ENCODE data around the gene GPR153. TPM values are rescaled to one million over a fixed set of nuclear protein-coding genes. Genes with fewer than 3 reads are reported as not detected.

GPR153 gene
- total and polyA plus RNA-seq, 9 donors, result 9.8 to 22.1 (median 17.0) TPM

DNA sequence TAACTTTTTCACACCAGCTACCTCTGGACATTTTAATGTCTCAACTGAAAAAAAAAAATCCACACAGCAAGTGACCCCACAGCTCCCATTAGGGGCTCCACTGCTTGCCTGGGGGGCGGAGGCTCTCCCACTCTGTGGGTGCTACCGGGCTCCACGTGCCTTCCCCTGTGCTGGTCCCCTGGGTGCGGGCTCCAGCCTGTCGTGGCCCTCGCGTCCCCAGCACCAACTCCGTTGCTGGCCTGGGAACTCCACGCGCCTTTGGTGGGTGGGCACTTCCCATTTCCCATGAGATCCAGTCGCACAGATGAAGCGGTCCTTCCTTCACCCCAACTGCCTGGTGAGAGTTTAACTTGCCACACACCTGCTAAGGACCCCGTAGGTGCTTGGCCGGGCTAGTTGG, 27.1 kb upstream of the GPR153 start:
- WGBS (ENCODE audit: insufficient coverage), result 91% methylated on average over 10 of the region's 14 CpGs
- Histone ChIP-seq H3K4me1 (ENCODE audit: control insufficient read depth, insufficient read depth, low read length) (peaks cover 40% of the 10 kb centered on the region), H3K36me3 (ENCODE audit: control insufficient read depth, insufficient read depth, low read length) (no peaks in the 10 kb centered on the region), H3K4me3 (ENCODE audit: low read length) (no peak overlapping the region), H3K27me3 (ENCODE audit: control insufficient read depth, insufficient read depth, low read length) (no peaks in the 10 kb centered on the region), H3K27ac (ENCODE audit: low read length) (peak overlapping the region; percentile 35), H3K9me3 (replicated peaks; ENCODE audit: control insufficient read depth, low read depth, low read length) (no peaks in the 10 kb centered on the region)
- no peak for DNase-seq

GRCh38 chr1:6287431-6287886, 26.6 kb upstream of the GPR153 start:
- DNase-seq, result peak; percentile 85
- WGBS (ENCODE audit: insufficient coverage), result 48% methylated on average over 4 of the region's 10 CpGs
- Histone ChIP-seq H3K9me3 (replicated peaks; ENCODE audit: control insufficient read depth, low read depth, low read length) (no peaks in the 10 kb centered on the region), H3K4me3 (ENCODE audit: low read length) (no peak overlapping the region), H3K27ac (ENCODE audit: low read length) (peak overlapping the region; percentile 38), H3K27me3 (ENCODE audit: control insufficient read depth, insufficient read depth, low read length) (no peaks in the 10 kb centered on the region), H3K4me1 (ENCODE audit: control insufficient read depth, insufficient read depth, low read length) (peaks cover 39% of the 10 kb centered on the region), H3K36me3 (ENCODE audit: control insufficient read depth, insufficient read depth, low read length) (no peaks in the 10 kb centered on the region)

GRCh38 chr1:6287029-6287428, 26.1 kb upstream of the GPR153 start:
- H3K9me3 ChIP-seq (replicated peaks; ENCODE audit: control insufficient read depth, low read depth, low read length), result no peaks in the 10 kb centered on the region
- H3K4me1 ChIP-seq (ENCODE audit: control insufficient read depth, insufficient read depth, low read length), result peaks cover 39% of the 10 kb centered on the region
- H3K27ac ChIP-seq (ENCODE audit: low read length), result no peak overlapping the region
- 82% methylated on average over 12 of the region's 13 CpGs for WGBS (ENCODE audit: insufficient coverage)
- H3K36me3 ChIP-seq (ENCODE audit: control insufficient read depth, insufficient read depth, low read length), result no peaks in the 10 kb centered on the region
- no peak for DNase-seq
- no peaks in the 10 kb centered on the region for H3K27me3 ChIP-seq (ENCODE audit: control insufficient read depth, insufficient read depth, low read length)
- H3K4me3 ChIP-seq (ENCODE audit: low read length), result no peak overlapping the region

DNA sequence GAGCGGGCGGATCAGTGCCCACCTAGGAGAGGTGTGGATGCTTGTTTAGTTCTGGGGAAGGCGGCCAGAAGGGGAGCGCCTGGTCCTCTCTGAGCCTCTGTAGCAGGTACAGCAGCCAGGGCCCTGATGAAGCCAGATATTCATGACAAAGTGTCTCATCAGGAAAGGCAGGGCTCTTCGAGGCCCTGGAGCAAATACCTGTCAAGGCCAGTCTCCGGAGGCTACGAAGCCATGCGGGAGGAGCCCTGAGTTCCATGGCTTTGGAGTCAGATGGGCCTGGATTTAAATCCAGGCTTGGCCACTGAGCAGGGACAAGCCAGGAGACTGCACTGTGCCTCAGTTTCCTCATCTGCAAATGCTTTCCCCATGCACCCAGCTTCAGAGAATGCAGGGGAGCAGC, 25.4 kb upstream of the GPR153 start:
- H3K27me3 ChIP-seq (ENCODE audit: control insufficient read depth, insufficient read depth, low read length), result no peaks in the 10 kb centered on the region
- no peaks in the 10 kb centered on the region for H3K36me3 ChIP-seq (ENCODE audit: control insufficient read depth, insufficient read depth, low read length)
- no peaks in the 10 kb centered on the region for H3K9me3 ChIP-seq (replicated peaks; ENCODE audit: control insufficient read depth, low read depth, low read length)
- H3K4me1 ChIP-seq (ENCODE audit: control insufficient read depth, insufficient read depth, low read length), result peaks cover 39% of the 10 kb centered on the region
- WGBS (ENCODE audit: insufficient coverage), result 96% methylated on average over 7 of the region's 8 CpGs
- no peak overlapping the region for H3K27ac ChIP-seq (ENCODE audit: low read length)
- DNase-seq, result no peak
- no peak overlapping the region for H3K4me3 ChIP-seq (ENCODE audit: low read length)

DNA sequence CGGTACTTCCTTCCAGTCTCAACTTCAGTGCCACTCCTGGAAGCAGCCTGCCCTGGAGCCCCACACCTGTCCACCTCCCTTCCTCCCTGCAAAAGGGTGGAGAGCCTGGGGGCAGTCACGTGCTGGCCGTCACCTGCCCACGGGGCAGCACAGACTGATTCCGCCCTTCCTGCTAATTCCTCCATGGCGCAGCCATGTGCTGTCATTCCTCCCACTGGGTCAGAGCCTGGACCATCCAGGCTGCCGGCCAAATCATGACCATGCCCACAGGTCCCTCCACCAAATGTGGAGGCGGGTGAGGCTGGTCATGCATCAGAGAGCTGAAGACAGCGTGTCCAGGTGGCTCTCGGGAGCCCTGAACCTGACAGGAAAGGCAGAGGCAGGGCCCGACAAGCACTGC, 24.4 kb upstream of the GPR153 start:
- Histone ChIP-seq H3K27ac (ENCODE audit: low read length) (no peak overlapping the region), H3K4me1 (ENCODE audit: control insufficient read depth, insufficient read depth, low read length) (peaks cover 32% of the 10 kb centered on the region), H3K27me3 (ENCODE audit: control insufficient read depth, insufficient read depth, low read length) (no peaks in the 10 kb centered on the region), H3K36me3 (ENCODE audit: control insufficient read depth, insufficient read depth, low read length) (no peaks in the 10 kb centered on the region), H3K4me3 (ENCODE audit: low read length) (no peak overlapping the region), H3K9me3 (replicated peaks; ENCODE audit: control insufficient read depth, low read depth, low read length) (no peaks in the 10 kb centered on the region)
- no peak for DNase-seq
- 84% methylated on average over 11 of the region's 11 CpGs for WGBS (ENCODE audit: insufficient coverage)

- Histone ChIP-seq H3K27ac (ENCODE audit: low read length) (no peak overlapping the region), H3K4me1 (ENCODE audit: control insufficient read depth, insufficient read depth, low read length) (peaks cover 32% of the 10 kb centered on the region), H3K9me3 (replicated peaks; ENCODE audit: control insufficient read depth, low read depth, low read length) (no peaks in the 10 kb centered on the region), H3K27me3 (ENCODE audit: control insufficient read depth, insufficient read depth, low read length) (no peaks in the 10 kb centered on the region), H3K36me3 (ENCODE audit: control insufficient read depth, insufficient read depth, low read length) (no peaks in the 10 kb centered on the region), H3K4me3 (ENCODE audit: low read length) (no peak overlapping the region)
- DNase-seq, result no peak
- WGBS (ENCODE audit: insufficient coverage), result 93% methylated on average over 10 of the region's 17 CpGs
Observed at GRCh38 chr1:6282577-6283270, 21.8 kb upstream of the GPR153 start.

- peaks cover 36% of the 10 kb centered on the region for H3K4me1 ChIP-seq (ENCODE audit: control insufficient read depth, insufficient read depth, low read length)
- H3K4me3 ChIP-seq (ENCODE audit: low read length), result no peak overlapping the region
- DNase-seq, result peak; percentile 15
- 82% methylated on average over 16 of the region's 19 CpGs for whole genome bisulfite sequencing (ENCODE audit: insufficient coverage)
- no peak overlapping the region for H3K27ac ChIP-seq (ENCODE audit: low read length)
- H3K27me3 ChIP-seq (ENCODE audit: control insufficient read depth, insufficient read depth, low read length), result no peaks in the 10 kb centered on the region
- no peaks in the 10 kb centered on the region for H3K36me3 ChIP-seq (ENCODE audit: control insufficient read depth, insufficient read depth, low read length)
- no peaks in the 10 kb centered on the region for H3K9me3 ChIP-seq (replicated peaks; ENCODE audit: control insufficient read depth, low read depth, low read length)
Observed at GRCh38 chr1:6281511-6282402, 20.9 kb upstream of the GPR153 start.

- peaks cover 45% of the 10 kb centered on the region for H3K4me1 ChIP-seq (ENCODE audit: control insufficient read depth, insufficient read depth, low read length)
Observed at GRCh38 chr1:6280761-6281451, 20.0 kb upstream of the GPR153 start.

GRCh38 chr1:6279613-6280383, 18.9 kb upstream of the GPR153 start:
- Histone ChIP-seq H3K9me3 (replicated peaks; ENCODE audit: control insufficient read depth, low read depth, low read length) (no peaks in the 10 kb centered on the region), H3K27ac (ENCODE audit: low read length) (no peak overlapping the region), H3K27me3 (ENCODE audit: control insufficient read depth, insufficient read depth, low read length) (no peaks in the 10 kb centered on the region), H3K4me3 (ENCODE audit: low read length) (no peak overlapping the region), H3K36me3 (ENCODE audit: control insufficient read depth, insufficient read depth, low read length) (no peaks in the 10 kb centered on the region), H3K4me1 (ENCODE audit: control insufficient read depth, insufficient read depth, low read length) (peaks cover 55% of the 10 kb centered on the region)
- DNase-seq, result no peak
- 78% methylated on average over 28 of the region's 31 CpGs for WGBS (ENCODE audit: insufficient coverage)

More at GRCh38 chr1:6280761-6281451, 20.0 kb upstream of the GPR153 start:
- Histone ChIP-seq H3K9me3 (replicated peaks; ENCODE audit: control insufficient read depth, low read depth, low read length) (no peaks in the 10 kb centered on the region), H3K27me3 (ENCODE audit: control insufficient read depth, insufficient read depth, low read length) (no peaks in the 10 kb centered on the region), H3K27ac (ENCODE audit: low read length) (no peak overlapping the region), H3K4me3 (ENCODE audit: low read length) (no peak overlapping the region), H3K36me3 (ENCODE audit: control insufficient read depth, insufficient read depth, low read length) (no peaks in the 10 kb centered on the region)
- WGBS (ENCODE audit: insufficient coverage), result 80% methylated on average over 32 of the region's 33 CpGs
- DNase-seq, result peak; percentile 22
